Body of pancreas (tissue), 4 donors: ENCODE results near the gene ARHGAP22.

ENCODE experiments used
- CTCF ChIP-seq, 7 experiments: fragments of 450-650 bp in 4 of 7; fragments of 200-600 bp in 3 of 7; sonication (generic) in 3 of 7; IDR thresholded peaks; one replicate each; pipeline ENCODE4 v1.5.1; 2016 to 2019; ENCODE audit warnings: antibody characterized with exemption in 7 of 7
- POLR2A ChIP-seq, 3 donors: fragments of 450-650 bp; IDR thresholded peaks; one replicate each; pipeline ENCODE4 v1.6.1; 2016; ENCODE audit warnings: antibody characterized with exemption in 3 of 3, mild to moderate bottlenecking in 2 of 3

- TF ChIP-seq CTCF (IDR thresholded peaks at IDR 0.05) (no peak), POLR2A (IDR thresholded peaks at IDR 0.05) (no peak)
Measured at GRCh38 chr10:48545462-48546145, 59.3 kb downstream of the ARHGAP22 start.
